DND-41 (cell line): ENCODE data around the gene LSP1.

ENCODE experiments used
- CTCF ChIP-seq: IDR thresholded peaks from 2 replicates; pipeline ENCODE4 v1.5.1; 2012; ENCODE audit warnings: borderline replicate concordance, low read length, moderate library complexity, mild to moderate bottlenecking; ENCODE audit not compliant: poor library complexity, severe bottlenecking; ENCODE audit errors: extremely low read depth
- EZH2 ChIP-seq: IDR thresholded peaks from 3 replicates; pipeline ENCODE4 v1.6.1; 2012; ENCODE audit warnings: borderline replicate concordance, low read depth, mild to moderate bottlenecking, moderate library complexity, low read length, inconsistent platforms; ENCODE audit not compliant: severe bottlenecking

- TF ChIP-seq CTCF (no peak), EZH2 (no peak)
These were observed 84.1 kb downstream of the LSP1 start for GRCh38 chr11:1936781-1937615.
